SK-N-SH treated with all-trans-retinoic acid at 6 μM for 48 hours (cell line): Measurements from ENCODE around the gene MXRA7.
A peak's percentile ranks its signal among the peaks of the same experiment; 100 is the strongest.
"Not testable (repeated sequence)": the region's sequence is repeated elsewhere in the genome, so short reads cannot be mapped to it uniquely, and the experiment has no call there.

Experiments
- ATAC-seq: fragments of 200-7000 bp; cut with Tn5 transposase; 3 replicates; pipeline ENCODE4 v1.9.1; 2020; ENCODE audit warnings: mild to moderate bottlenecking, moderate library complexity
- CSRNP3 ChIP-seq: fragments of 250-450 bp; sonication (Bioruptor Pico); IDR thresholded peaks from 2 replicates; pipeline ENCODE4 v1.5.1; 2021; ENCODE audit warnings: mild to moderate bottlenecking, moderate library complexity
- ESRRG ChIP-seq: fragments of 250-450 bp; sonication (Bioruptor Pico); IDR thresholded peaks from 2 replicates; pipeline ENCODE4 v1.6.1; 2021; ENCODE audit warnings: mild to moderate bottlenecking
- OSR1 ChIP-seq: fragments of 250-450 bp; sonication (Bioruptor Pico); IDR thresholded peaks from 2 replicates; pipeline ENCODE4 v1.8.0; 2022; ENCODE audit warnings: moderate library complexity, mild to moderate bottlenecking, inconsistent platforms
- PATZ1 ChIP-seq: fragments of 250-450 bp; sonication (Bioruptor Pico); IDR thresholded peaks from 2 replicates; pipeline ENCODE4 v1.8.0; 2020; ENCODE audit warnings: mild to moderate bottlenecking, moderate library complexity, borderline replicate concordance
- RARB ChIP-seq: fragments of 250-450 bp; sonication (Bioruptor Pico); IDR thresholded peaks from 2 replicates; pipeline ENCODE4 v1.8.0; 2021; ENCODE audit warnings: mild to moderate bottlenecking, moderate library complexity
- SNAI2 ChIP-seq: fragments of 250-450 bp; sonication (Bioruptor Pico); IDR thresholded peaks from 2 replicates; pipeline ENCODE4 v1.5.0; 2020; ENCODE audit warnings: mild to moderate bottlenecking, moderate library complexity
- TCF4 ChIP-seq: fragments of 250-450 bp; sonication (Bioruptor Pico); IDR thresholded peaks from 2 replicates; pipeline ENCODE4 v1.8.0; 2021; ENCODE audit warnings: mild to moderate bottlenecking, moderate library complexity, borderline replicate concordance
- TOX ChIP-seq: fragments of 250-450 bp; sonication (Bioruptor Pico); IDR thresholded peaks from 2 replicates; pipeline ENCODE4 v1.8.0; 2021; ENCODE audit warnings: mild to moderate bottlenecking, moderate library complexity, borderline replicate concordance
- TSHZ2 ChIP-seq: fragments of 250-450 bp; sonication (Bioruptor Pico); IDR thresholded peaks from 2 replicates; pipeline ENCODE4 v1.5.0; 2020; ENCODE audit warnings: mild to moderate bottlenecking, moderate library complexity
- ZC3H10 ChIP-seq: fragments of 250-450 bp; sonication (Bioruptor Pico); IDR thresholded peaks from 2 replicates; pipeline ENCODE4 v1.5.1; 2021; ENCODE audit warnings: mild to moderate bottlenecking, moderate library complexity
- ZNF565 ChIP-seq: fragments of 450-650 bp; formaldehyde crosslinking; conservative IDR thresholded peaks from 2 replicates; pipeline ENCODE4 v1.5.0; 2020; ENCODE audit warnings: low read depth, mild to moderate bottlenecking, moderate library complexity
- ZNF70 ChIP-seq: fragments of 450-650 bp; formaldehyde crosslinking; IDR thresholded peaks from 2 replicates; pipeline ENCODE4 v1.5.0; 2020; ENCODE audit warnings: mild to moderate bottlenecking, moderate library complexity

MXRA7 gene

DNA sequence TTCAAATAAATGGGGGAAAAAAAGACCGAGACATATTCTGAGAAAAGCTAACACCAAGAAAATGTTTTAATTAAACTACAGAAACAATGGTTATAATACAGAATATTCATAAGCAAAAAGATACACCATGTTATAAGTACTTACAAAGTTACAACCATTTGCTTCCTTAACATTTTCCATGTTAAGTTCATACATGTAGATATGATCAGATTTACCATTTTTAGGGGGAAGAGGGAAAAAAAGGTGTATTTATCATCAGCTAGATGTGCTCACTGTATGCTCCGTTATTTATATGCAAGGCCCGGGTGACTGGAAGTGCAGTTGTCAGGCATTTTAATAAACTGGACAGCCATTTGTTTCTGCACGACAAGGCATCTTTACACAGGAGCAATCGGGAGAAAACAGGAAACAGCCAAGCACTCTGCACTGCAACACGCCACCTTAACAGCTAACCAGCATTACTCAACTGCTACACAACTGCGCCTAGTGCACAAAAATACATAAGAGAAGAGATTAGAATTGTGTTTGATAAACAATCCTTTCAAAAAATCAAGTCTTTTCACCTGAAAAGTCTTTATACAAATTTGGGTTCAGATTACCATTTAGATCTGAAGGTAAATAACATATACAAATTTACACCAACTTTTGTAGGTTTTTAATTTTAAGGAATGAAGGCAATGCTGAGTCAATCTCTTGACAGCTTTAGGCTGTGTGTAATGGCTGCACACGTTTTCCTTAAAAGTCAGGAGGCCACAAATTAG lies 23.5 kb upstream of the MXRA7 start:
- ATAC-seq = no peak
- no peak for TF ChIP-seq RARB (CRISPR knock-in tag)
- TF ChIP-seq, all 23 proteins: peak for 0

DNA sequence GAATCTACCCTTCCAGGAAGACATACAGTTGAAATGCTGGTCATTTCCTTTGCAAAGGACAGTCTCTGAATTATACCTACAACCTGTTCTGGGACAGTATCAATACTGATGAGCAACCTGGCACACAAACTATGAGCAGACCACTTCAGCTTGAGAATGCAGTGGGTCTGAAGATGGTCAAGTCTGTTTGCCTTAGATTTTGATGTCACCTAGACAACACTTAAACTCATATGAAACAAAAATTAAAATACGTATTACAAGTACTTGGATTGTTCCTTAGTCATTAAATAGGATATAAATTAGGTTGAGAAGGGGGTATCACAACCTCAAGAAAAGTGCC lies 22.8 kb upstream of the MXRA7 start:
- TF ChIP-seq ZNF70 (no peak), ZNF565 (CRISPR knock-in tag) (no peak), TCF4 (CRISPR knock-in tag) (no peak), CSRNP3 (CRISPR knock-in tag) (no peak), OSR1 (CRISPR knock-in tag) (no peak)
- ATAC-seq = no peak

GRCh38 chr17:76732734-76733617 lies 22.2 kb upstream of the MXRA7 start:
- TF ChIP-seq TSHZ2 (CRISPR knock-in tag) = no peak
- TF ChIP-seq ESRRG (CRISPR knock-in tag) = 0 out of 2 replicates have a peak, but pooled peaks have one; percentile 21
- TF ChIP-seq TOX (CRISPR knock-in tag) = peak; percentile 38; the same call in 1 of the 2 replicates
- no peak for TF ChIP-seq SNAI2 (CRISPR knock-in tag)
- TF ChIP-seq PATZ1 (CRISPR knock-in tag) = 0 out of 2 replicates have a peak, but pooled peaks have one; percentile 9
- TF ChIP-seq, all 23 proteins: peak for 3

GRCh38 chr17:76731800-76732733 lies 21.3 kb upstream of the MXRA7 start:
- ATAC-seq = not testable (repeated sequence)

More at GRCh38 chr17:76732734-76733617, 22.2 kb upstream of the MXRA7 start:
- ATAC-seq = no peak

DNA sequence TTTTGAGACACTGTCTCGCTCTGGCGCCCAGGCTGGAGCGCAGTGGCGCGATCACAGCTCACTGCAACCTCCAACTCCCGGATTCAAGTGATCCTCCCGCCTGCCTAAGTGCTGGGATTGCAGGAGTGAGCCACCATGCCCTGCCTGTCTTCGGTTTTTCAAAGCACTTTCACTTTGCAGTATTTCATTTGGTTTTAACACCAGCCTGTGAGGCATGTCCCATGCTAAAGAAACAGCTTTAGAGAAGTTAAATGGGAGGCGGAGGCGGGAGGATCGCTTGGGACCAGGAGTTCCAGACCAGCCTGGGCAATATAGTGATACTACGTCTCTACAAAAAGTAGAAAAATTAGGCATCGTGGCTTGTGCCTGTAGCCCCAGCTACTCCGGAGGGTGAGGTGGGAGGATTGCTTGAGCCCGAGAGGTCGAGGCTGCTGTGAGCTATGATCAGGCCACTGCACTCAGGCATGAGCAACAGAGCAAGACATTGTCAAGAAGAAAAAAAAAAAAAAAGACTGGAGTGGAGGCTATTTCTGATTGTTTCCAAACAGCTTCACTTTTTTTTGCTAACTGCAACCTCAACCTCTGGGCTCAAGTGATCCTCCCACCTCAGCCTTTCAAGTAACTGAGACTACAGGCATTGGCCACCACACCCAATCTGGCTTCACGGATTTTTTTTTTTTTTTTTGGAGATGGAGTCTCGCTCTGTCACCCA lies 17.1 kb upstream of the MXRA7 start:
- ATAC-seq = no peak
- 0 out of 2 replicates have a peak, but pooled peaks have one; percentile 26 for TF ChIP-seq ZNF70
- TF ChIP-seq ZC3H10 = no peak
